ENCODE data around the gene SMG9.
"Not testable (repeated sequence)": the region's sequence is repeated elsewhere in the genome, so short reads cannot be mapped to it uniquely, and the experiment has no call there.

The SMG9 gene

GRCh38 chr19:43690890-43691289, 63.9 kb downstream of the SMG9 start:
- peaks cover 2% of the 10 kb centered on the region for H3K36me3 Mint-ChIP-seq (ENCODE audit: low read depth)
- DNase-seq, result no peak
- H3K9me3 Mint-ChIP-seq, result peaks cover 8% of the 10 kb centered on the region
- no peak overlapping the region for H3K27ac Mint-ChIP-seq
- ATAC-seq, result no peak
- no peak overlapping the region for H3K4me3 Mint-ChIP-seq
- H3K4me1 Mint-ChIP-seq, result peaks cover 7% of the 10 kb centered on the region
- H3K27me3 Mint-ChIP-seq, result peaks cover 7% of the 10 kb centered on the region

- Mint-ChIP-seq H3K36me3 (ENCODE audit: low read depth) (peaks cover 2% of the 10 kb centered on the region), H3K27me3 (peaks cover 7% of the 10 kb centered on the region), H3K4me3 (no peak overlapping the region), H3K27ac (no peak overlapping the region), H3K4me1 (peaks cover 7% of the 10 kb centered on the region), H3K9me3 (peaks cover 8% of the 10 kb centered on the region)
- DNase-seq (no peak), ATAC-seq (no peak)
Measured at GRCh38 chr19:43690444-43690843, 64.3 kb downstream of the SMG9 start.

GRCh38 chr19:43688059-43688701, 66.6 kb downstream of the SMG9 start:
- no peak overlapping the region for H3K4me3 Mint-ChIP-seq
- no peak for ATAC-seq
- peaks cover 2% of the 10 kb centered on the region for H3K27me3 Mint-ChIP-seq

GRCh38 chr19:43687660-43687997, 67.1 kb downstream of the SMG9 start:
- peaks cover 4% of the 10 kb centered on the region for H3K9me3 Mint-ChIP-seq
- H3K4me3 Mint-ChIP-seq, result no peak overlapping the region
- peaks cover 7% of the 10 kb centered on the region for H3K4me1 Mint-ChIP-seq
- peaks cover 2% of the 10 kb centered on the region for H3K27me3 Mint-ChIP-seq
- H3K27ac Mint-ChIP-seq, result no peak overlapping the region
- ATAC-seq (no peak), DNase-seq (no peak)
- peaks cover 2% of the 10 kb centered on the region for H3K36me3 Mint-ChIP-seq (ENCODE audit: low read depth)

More at GRCh38 chr19:43688059-43688701, 66.6 kb downstream of the SMG9 start:
- no peak for DNase-seq
- peaks cover 4% of the 10 kb centered on the region for H3K9me3 Mint-ChIP-seq
- peaks cover 2% of the 10 kb centered on the region for H3K36me3 Mint-ChIP-seq (ENCODE audit: low read depth)
- H3K27ac Mint-ChIP-seq, result no peak overlapping the region
- H3K4me1 Mint-ChIP-seq, result peaks cover 7% of the 10 kb centered on the region

GRCh38 chr19:43684326-43684725, 70.4 kb downstream of the SMG9 start:
- no peaks in the 10 kb centered on the region for H3K9me3 Mint-ChIP-seq
- H3K4me1 Mint-ChIP-seq, result peaks cover 7% of the 10 kb centered on the region
- no peak for DNase-seq
- no peaks in the 10 kb centered on the region for H3K36me3 Mint-ChIP-seq (ENCODE audit: low read depth)
- H3K27me3 Mint-ChIP-seq, result no peaks in the 10 kb centered on the region
- no peak for ATAC-seq
- no peak overlapping the region for H3K4me3 Mint-ChIP-seq
- H3K27ac Mint-ChIP-seq, result no peak overlapping the region

GRCh38 chr19:43683905-43684304, 70.9 kb downstream of the SMG9 start:
- DNase-seq, result no peak
- Mint-ChIP-seq H3K27ac (no peak overlapping the region), H3K4me3 (no peak overlapping the region), H3K4me1 (peaks cover 7% of the 10 kb centered on the region), H3K27me3 (no peaks in the 10 kb centered on the region), H3K9me3 (no peaks in the 10 kb centered on the region), H3K36me3 (ENCODE audit: low read depth) (no peaks in the 10 kb centered on the region)
- no peak for ATAC-seq

- Mint-ChIP-seq H3K36me3 (ENCODE audit: low read depth) (no peaks in the 10 kb centered on the region), H3K9me3 (no peaks in the 10 kb centered on the region), H3K27ac (no peak overlapping the region), H3K4me1 (peaks cover 7% of the 10 kb centered on the region), H3K4me3 (no peak overlapping the region), H3K27me3 (no peaks in the 10 kb centered on the region)
- ATAC-seq (no peak), DNase-seq (no peak)
Measured at GRCh38 chr19:43682824-43683661, 71.7 kb downstream of the SMG9 start.

GRCh38 chr19:43682269-43682668, 72.5 kb downstream of the SMG9 start:
- not testable (repeated sequence) for H3K27me3 Mint-ChIP-seq; ATAC-seq; H3K36me3 Mint-ChIP-seq (ENCODE audit: low read depth); H3K9me3 Mint-ChIP-seq; H3K27ac Mint-ChIP-seq; H3K4me1 Mint-ChIP-seq; H3K4me3 Mint-ChIP-seq; DNase-seq

- Mint-ChIP-seq H3K36me3 (ENCODE audit: low read depth) (no peaks in the 10 kb centered on the region), H3K4me3 (no peak overlapping the region), H3K9me3 (no peaks in the 10 kb centered on the region), H3K4me1 (peaks cover 4% of the 10 kb centered on the region), H3K27me3 (no peaks in the 10 kb centered on the region), H3K27ac (no peak overlapping the region)
- ATAC-seq, result no peak
- DNase-seq, result no peak
Measured at GRCh38 chr19:43681821-43682220, 72.9 kb downstream of the SMG9 start.

- no peak overlapping the region for H3K27ac Mint-ChIP-seq
Measured at GRCh38 chr19:43678512-43679261, 76.1 kb downstream of the SMG9 start.

More at GRCh38 chr19:43678512-43679261, 76.1 kb downstream of the SMG9 start:
- Mint-ChIP-seq H3K27me3 (no peaks in the 10 kb centered on the region), H3K36me3 (ENCODE audit: low read depth) (no peaks in the 10 kb centered on the region), H3K9me3 (no peaks in the 10 kb centered on the region), H3K4me3 (no peak overlapping the region), H3K4me1 (peaks cover 13% of the 10 kb centered on the region)
- no peak for ATAC-seq
- DNase-seq, result no peak

All from activated naive CD8-positive, alpha-beta T cell treated with anti-CD3 and anti-CD28 coated beads, Interleukin-2, amount 50 U/mL, for 24 hours (primary cell).